Neuronal stem cell (in vitro differentiated cells): ENCODE results near the gene SP6.

ENCODE experiments used
- DNase-seq: peaks from one replicate; pipeline ENCODE4 v3.0.0-alpha.2; 2013; ENCODE audit warnings: low spot score
- H2AFZ ChIP-seq: one replicate; pipeline ENCODE4 v1.6.1; 2013; ENCODE audit warnings: mild to moderate bottlenecking, low read length, inconsistent platforms
- H2AK5ac ChIP-seq: 2 replicates; pipeline ENCODE4 v1.6.1; 2013; ENCODE audit warnings: low read depth, mild to moderate bottlenecking, inconsistent platforms, low read length, moderate library complexity, mixed read lengths
- H2BK120ac ChIP-seq: 2 replicates; pipeline ENCODE4 v1.6.1; 2013; ENCODE audit warnings: low read depth, mild to moderate bottlenecking, inconsistent platforms, low read length, moderate library complexity, mixed read lengths
- H2BK12ac ChIP-seq: one replicate; pipeline ENCODE4 v1.6.1; 2013; ENCODE audit warnings: low read length, inconsistent platforms
- H2BK15ac ChIP-seq: 2 replicates; pipeline ENCODE4 v1.6.1; 2013; ENCODE audit warnings: mild to moderate bottlenecking, low read length, inconsistent platforms, mixed read lengths
- H2BK5ac ChIP-seq: one replicate; pipeline ENCODE4 v1.6.1; 2013; ENCODE audit warnings: inconsistent platforms, mild to moderate bottlenecking, low read length, moderate library complexity
- H3K14ac ChIP-seq: one replicate; pipeline ENCODE4 v1.6.1; 2013; ENCODE audit warnings: low read length, inconsistent platforms
- H3K18ac ChIP-seq: 2 replicates; pipeline ENCODE4 v1.6.1; 2013; ENCODE audit warnings: low read length, inconsistent platforms
- H3K23ac ChIP-seq: 2 replicates; pipeline ENCODE4 v1.6.1; 2013; ENCODE audit warnings: low read depth, mild to moderate bottlenecking, mixed read lengths, low read length, inconsistent platforms; ENCODE audit not compliant: poor library complexity
- H3K27ac ChIP-seq: replicated peaks from 3 replicates; pipeline ENCODE4 v1.5.1; 2013; ENCODE audit warnings: low read length, inconsistent platforms
- H3K27me3 ChIP-seq, 3 experiments: 2 replicates each; pipeline ENCODE4 v1.6.1; 2013; ENCODE audit warnings: low read length in 3 of 3, mild to moderate bottlenecking in 2 of 3, inconsistent platforms in 1 of 3, low read depth in 1 of 3, mixed read lengths in 1 of 3, moderate library complexity in 1 of 3; ENCODE audit not compliant: control insufficient read depth in 3 of 3, insufficient read depth in 3 of 3
- H3K36me3 ChIP-seq, 2 donors: replicated peaks in 1 of 2; 2 replicates each; pipeline ENCODE4 v1.6.1; 2013; ENCODE audit warnings: low read length in 2 of 2; ENCODE audit not compliant: control insufficient read depth in 2 of 2, insufficient read depth in 2 of 2
- H3K4ac ChIP-seq: 2 replicates; pipeline ENCODE4 v1.6.1; 2013; ENCODE audit warnings: inconsistent platforms, mild to moderate bottlenecking, low read length, moderate library complexity
- H3K4me1 ChIP-seq, 2 donors: 1 replicate in 1 of 2; 2 replicates in 1 of 2; pipeline ENCODE4 v1.6.1; 2013; ENCODE audit warnings: low read length in 2 of 2, low read depth in 1 of 2; ENCODE audit not compliant: control insufficient read depth in 2 of 2, insufficient read depth in 1 of 2
- H3K4me2 ChIP-seq: one replicate; pipeline ENCODE4 v1.6.1; 2013; ENCODE audit warnings: mild to moderate bottlenecking, low read length, inconsistent platforms; ENCODE audit not compliant: insufficient read depth, poor library complexity, severe bottlenecking
- H3K4me3 ChIP-seq, 2 donors: 2 replicates each; pipeline ENCODE4 v1.5.1; 2013; ENCODE audit warnings: low read length in 2 of 2, mild to moderate bottlenecking in 2 of 2, inconsistent platforms in 1 of 2, moderate library complexity in 1 of 2
- H3K79me1 ChIP-seq: one replicate; pipeline ENCODE4 v1.6.1; 2013; ENCODE audit warnings: low read depth, mild to moderate bottlenecking, inconsistent platforms, low read length, moderate library complexity
- H3K9ac ChIP-seq: one replicate; pipeline ENCODE4 v1.6.1; 2013; ENCODE audit warnings: mild to moderate bottlenecking, low read depth, low read length, inconsistent platforms; ENCODE audit not compliant: poor library complexity
- H3K9me3 ChIP-seq, 2 donors: replicated peaks in 1 of 2; 2 replicates each; pipeline versions ENCODE3 to v1.6.1; 2013; ENCODE audit warnings: low read length in 2 of 2, mild to moderate bottlenecking in 2 of 2, inconsistent platforms in 1 of 2, low read depth in 1 of 2, mixed read lengths in 1 of 2, moderate library complexity in 1 of 2; ENCODE audit not compliant: control insufficient read depth in 2 of 2, insufficient read depth in 1 of 2
- H4K8ac ChIP-seq: one replicate; pipeline ENCODE4 v1.6.1; 2013; ENCODE audit warnings: low read depth, mild to moderate bottlenecking, inconsistent platforms, low read length, moderate library complexity
- H4K91ac ChIP-seq: one replicate; pipeline ENCODE4 v1.6.1; 2013; ENCODE audit warnings: low read length, low read depth, mild to moderate bottlenecking, inconsistent platforms; ENCODE audit not compliant: poor library complexity
- WGBS, 2 donors: extraction: QIAGEN DNeasy Blood & Tissue Kit; methylation state at CpG; one replicate each; pipeline ENCODE4 v1.1.7; 2013; ENCODE audit warnings: missing lambda C conversion rate in 2 of 2, mixed read lengths in 1 of 2; ENCODE audit not compliant: insufficient read length in 2 of 2, insufficient replicate concordance in 1 of 2; ENCODE audit errors: extremely low coverage in 2 of 2; 5-methylcytosine and 5-hydroxymethylcytosine counted together

The SP6 gene

DNA sequence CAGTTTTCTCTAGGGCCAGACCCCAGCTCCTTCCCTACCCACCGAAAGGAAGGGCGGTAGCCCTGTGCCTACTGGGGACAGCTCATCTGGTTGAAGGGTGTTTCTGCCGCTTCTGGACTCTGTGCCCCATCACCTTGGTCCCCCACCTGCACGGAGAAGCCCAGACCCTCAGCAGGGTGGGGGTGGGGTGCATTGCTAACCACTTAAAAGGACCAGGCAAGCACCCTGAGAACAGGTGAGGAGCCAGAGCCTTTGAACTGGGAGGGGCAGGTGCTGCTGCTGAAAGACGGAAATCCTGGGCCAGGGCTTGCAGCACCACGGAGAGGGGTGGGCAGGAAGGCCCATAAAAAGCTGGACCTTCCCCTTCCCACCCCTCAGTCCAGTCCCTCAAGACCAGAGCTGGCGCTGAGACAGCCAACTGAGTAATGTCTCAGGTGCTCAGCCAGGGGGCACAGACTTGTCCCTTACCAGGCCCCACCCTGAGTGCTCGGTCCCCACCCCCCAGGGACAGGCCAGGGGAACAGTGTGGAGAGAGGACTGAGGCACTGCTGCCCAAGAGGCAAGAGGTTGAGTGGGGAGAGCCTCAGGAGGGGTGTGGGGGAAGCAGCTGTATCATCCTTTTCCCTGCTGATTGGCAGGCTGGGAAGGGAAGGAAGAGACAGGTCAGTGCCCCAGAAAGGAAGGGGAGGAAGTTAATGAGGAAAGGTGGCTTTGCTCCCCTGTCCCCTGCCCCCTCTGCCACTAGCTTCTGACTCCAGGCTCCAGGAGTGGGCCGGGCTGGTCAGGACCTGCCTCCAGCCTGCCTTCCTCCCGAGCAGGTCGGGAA lies 34.2 kb upstream of the SP6 start:
- no peak for DNase-seq
- H3K9ac ChIP-seq: no peak overlapping the region
- no peak overlapping the region for H2BK120ac ChIP-seq
- peaks cover 0 to 50% (median 0%) of the 10 kb centered on the region in 3 experiments for H3K27me3 ChIP-seq
- peaks cover 0 to 8% of the 10 kb centered on the region in 2 donors for H3K4me1 ChIP-seq
- H2AK5ac ChIP-seq: peak overlapping the region; percentile 89
- H2BK5ac ChIP-seq: no peak overlapping the region
- no peak overlapping the region for H4K8ac ChIP-seq
- peak overlapping the region; percentile 37 for H3K23ac ChIP-seq
- H3K79me1 ChIP-seq: no peaks in the 10 kb centered on the region
- no CpG with 5 or more reads among the region's 11 CpGs for WGBS, 2 donors
- H3K36me3 ChIP-seq: no peaks in the 10 kb centered on the region
- no peak overlapping the region for H3K27ac ChIP-seq
- peak overlapping the region; percentile 51 for H3K18ac ChIP-seq
- no peak overlapping the region for H4K91ac ChIP-seq
- peak overlapping the region; percentile 17 for H3K4ac ChIP-seq
- no peak overlapping the region for H3K4me3 ChIP-seq
- H2AFZ ChIP-seq: peak overlapping the region; percentile 38
- no peak overlapping the region for H3K14ac ChIP-seq
- H2BK12ac ChIP-seq: peak overlapping the region; percentile 81
- no peak overlapping the region for H3K4me2 ChIP-seq
- H3K9me3 ChIP-seq: no peaks in the 10 kb centered on the region
- no peak overlapping the region for H2BK15ac ChIP-seq

DNA sequence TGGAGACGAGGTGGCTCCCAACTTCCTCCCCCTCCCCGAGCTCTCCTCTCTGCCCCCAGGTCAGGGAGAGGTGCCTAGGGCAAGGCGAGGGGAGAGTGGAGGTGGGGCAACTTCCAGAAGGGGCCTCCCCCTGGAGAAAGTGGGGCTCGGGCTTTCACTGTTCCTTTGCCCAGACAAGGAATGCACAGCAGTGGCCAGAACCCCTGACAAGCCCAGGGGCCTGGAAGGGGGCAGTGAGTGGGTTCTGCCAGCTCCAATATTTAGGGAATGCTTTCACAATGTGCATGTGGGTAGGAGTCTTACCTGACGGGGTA lies 33.4 kb upstream of the SP6 start:
- Histone ChIP-seq H2BK120ac (no peak overlapping the region), H2BK15ac (no peak overlapping the region), H3K9me3 (no peaks in the 10 kb centered on the region), H3K4me3 (no peak overlapping the region), H2BK5ac (no peak overlapping the region), H2AFZ (no peak overlapping the region), H4K91ac (no peak overlapping the region), H3K14ac (no peak overlapping the region), H3K27me3 (peaks cover 0 to 57% (median 0%) of the 10 kb centered on the region in 3 experiments), H3K23ac (no peak overlapping the region), H3K18ac (no peak overlapping the region), H3K4me2 (no peak overlapping the region), H3K9ac (no peak overlapping the region), H2BK12ac (no peak overlapping the region), H3K27ac (no peak overlapping the region), H3K79me1 (no peaks in the 10 kb centered on the region), H3K4ac (no peak overlapping the region), H4K8ac (no peak overlapping the region), H3K36me3 (no peaks in the 10 kb centered on the region), H2AK5ac (peak overlapping the region; percentile 87), H3K4me1 (peaks cover 0 to 8% of the 10 kb centered on the region in 2 donors)
- no CpG with 5 or more reads among the region's 5 CpGs for WGBS, 2 donors
- no peak for DNase-seq

DNA sequence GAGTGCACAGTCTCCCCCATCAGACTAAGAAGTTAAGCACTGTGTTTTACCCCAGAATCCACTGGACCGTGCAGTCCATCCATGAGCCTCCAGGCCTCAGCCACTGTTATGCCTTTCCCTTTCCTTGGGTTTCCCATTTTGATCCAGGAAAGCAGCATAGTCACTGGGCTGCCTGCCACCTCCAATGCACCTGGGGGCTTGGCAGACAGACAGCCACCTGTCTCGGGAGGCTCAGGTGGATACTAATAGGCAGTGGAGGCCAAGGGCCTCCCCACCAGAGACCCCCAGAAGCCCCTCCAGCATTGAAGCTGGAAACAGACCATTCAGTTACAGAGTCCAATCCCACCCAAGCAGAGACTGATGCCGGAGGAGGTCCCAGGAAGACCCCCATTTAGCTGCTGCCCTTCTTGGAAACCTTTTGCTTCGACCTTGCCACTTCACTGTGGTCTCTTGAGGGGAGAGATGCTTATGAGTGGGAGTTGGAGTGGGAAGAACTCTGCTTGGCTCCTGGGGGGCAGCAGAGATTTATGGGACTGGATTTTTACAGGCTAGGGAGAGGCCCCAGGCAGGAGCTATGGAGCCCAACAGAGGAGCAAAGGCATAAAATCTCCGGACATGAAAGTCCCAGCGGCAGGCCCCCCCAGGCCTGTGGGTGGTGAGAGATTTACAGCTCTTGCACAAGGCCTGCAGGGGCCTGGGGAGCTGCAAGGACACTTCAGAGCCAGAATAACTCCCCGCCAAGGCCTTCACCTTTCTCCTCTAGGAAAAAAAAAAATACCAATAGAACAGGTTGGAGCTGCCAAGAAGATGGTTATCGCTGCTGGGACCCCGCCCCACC lies 32.8 kb upstream of the SP6 start:
- Histone ChIP-seq H2AK5ac (peak overlapping the region; percentile 87), H3K18ac (no peak overlapping the region), H3K4me1 (peaks cover 0 to 8% of the 10 kb centered on the region in 2 donors), H3K27ac (no peak overlapping the region), H4K91ac (no peak overlapping the region), H2BK12ac (no peak overlapping the region), H3K23ac (peak overlapping the region; percentile 71), H3K79me1 (no peaks in the 10 kb centered on the region), H2BK15ac (no peak overlapping the region), H3K4me3 (no peak overlapping the region), H2BK120ac (no peak overlapping the region), H2AFZ (no peak overlapping the region), H3K9me3 (no peaks in the 10 kb centered on the region), H3K27me3 (peaks cover 0 to 62% (median 0%) of the 10 kb centered on the region in 3 experiments), H4K8ac (no peak overlapping the region), H3K9ac (no peak overlapping the region), H3K4me2 (no peak overlapping the region), H3K36me3 (no peaks in the 10 kb centered on the region), H2BK5ac (no peak overlapping the region), H3K4ac (no peak overlapping the region), H3K14ac (no peak overlapping the region)
- DNase-seq: no peak
- WGBS, 2 donors: no CpG with 5 or more reads among the region's 9 CpGs
